Gastrocnemius medialis (tissue), 4 donors: ENCODE data around the gene NPS. TPM values are rescaled to one million over a fixed set of nuclear protein-coding genes. Genes with fewer than 3 reads are reported as not detected.

Experiments used
- ATAC-seq, 2 donors: fragments of 150-250 bp; one replicate each; pipeline ENCODE4 v1.9.1; 2016
- DNase-seq, 2 donors: peaks; one replicate each; pipeline ENCODE4 v3.0.0-alpha.2; 2019
- H3K27ac ChIP-seq, 4 donors: fragments of 200-600 bp; sonication (generic); 1 replicate in 1 of 4; 2 replicates in 3 of 4; pipeline ENCODE4 v1.5.1; 2016 to 2018; ENCODE audit warnings: mild to moderate bottlenecking in 2 of 4, moderate library complexity in 1 of 4
- H3K27me3 ChIP-seq, 3 donors: fragments of 200-600 bp; sonication (generic) in 2 of 3; 1 replicate in 1 of 3; 2 replicates in 2 of 3; pipeline versions ENCODE4 v1.5.1 to v1.6.0; 2016 to 2019; ENCODE audit warnings: mild to moderate bottlenecking in 1 of 3, moderate library complexity in 1 of 3
- H3K36me3 ChIP-seq, 2 donors: fragments of 200-600 bp; sonication (generic) in 1 of 2; one replicate each; pipeline ENCODE4 v1.5.1; 2017 to 2018
- H3K4me1 ChIP-seq, 2 donors: fragments of 200-600 bp; sonication (generic) in 1 of 2; one replicate each; pipeline ENCODE4 v1.5.1; 2016 to 2017; ENCODE audit warnings: mild to moderate bottlenecking in 2 of 2
- H3K4me3 ChIP-seq, 4 donors: fragments of 200-600 bp; sonication (generic) in 3 of 4; 1 replicate in 1 of 4; 2 replicates in 3 of 4; pipeline ENCODE4 v1.5.1; 2016 to 2019; ENCODE audit warnings: mild to moderate bottlenecking in 2 of 4
- H3K9me3 ChIP-seq, 3 donors: fragments of 200-600 bp; sonication (generic) in 2 of 3; 1 replicate in 1 of 3; 2 replicates in 2 of 3; pipeline ENCODE4 v1.5.1; 2016 to 2019
- CTCF ChIP-seq, 5 experiments: fragments of 450-650 bp in 3 of 5; fragments of 200-600 bp in 2 of 5; sonication (generic) in 2 of 5; IDR thresholded peaks in 4 of 5; conservative IDR thresholded peaks in 1 of 5; 1 replicate in 4 of 5; 2 replicates in 1 of 5; pipeline ENCODE4 v1.5.1; 2016 to 2019; ENCODE audit warnings: antibody characterized with exemption in 5 of 5, mild to moderate bottlenecking in 3 of 5, moderate library complexity in 3 of 5
- POLR2A ChIP-seq, 2 donors: fragments of 450-650 bp; IDR thresholded peaks; one replicate each; pipeline ENCODE4 v1.6.1; 2017; ENCODE audit warnings: antibody characterized with exemption in 2 of 2, mild to moderate bottlenecking in 2 of 2, moderate library complexity in 2 of 2
- in situ Hi-C, 4 donors: fragments of 200-750 bp; cut with MboI; loops; one replicate each; pipeline versions ENCODE4 v1.15.0 to v1.8.0; 2017; ENCODE audit warnings: low sequenced_read_pairs in 4 of 4
- intact Hi-C: fragments of 100-400 bp; cut with DNase I; formaldehyde crosslinking; loops from one replicate; pipeline ENCODE4 v1.15.1; 2023; ENCODE audit warnings: low total_unique reads
- total RNA-seq, 4 donors: library from RNA; depleted of rRNA; stranded (reverse); fragments of >200 nt; gene quantifications; one replicate each; pipeline versions ENCODE4 v1.1.0 to v1.2.3, GENCODE V29; 2016

The NPS gene
- total RNA-seq, 4 donors from 2014 or later, result not detected

DNA sequence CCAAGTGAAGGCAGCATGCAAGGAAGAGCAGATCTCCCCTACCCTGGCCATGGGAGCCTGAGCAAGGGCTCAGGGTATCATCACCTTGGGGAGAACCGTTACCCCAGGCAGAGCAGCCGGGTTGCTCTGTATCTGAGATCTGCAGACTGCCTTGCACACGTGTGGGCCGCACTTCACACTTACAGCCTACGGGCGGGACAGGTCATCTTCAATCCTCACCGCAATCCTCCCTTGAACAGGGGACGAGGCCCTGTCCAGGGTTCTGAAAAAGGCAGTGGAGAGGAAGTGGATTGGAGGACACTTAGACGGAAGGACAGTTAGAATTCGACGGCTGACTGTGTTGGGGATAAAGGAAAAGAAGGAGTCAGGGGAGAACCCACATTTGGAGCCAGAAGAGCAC is 51.4 kb downstream of the NPS start:
- Histone ChIP-seq H3K4me1 (no peaks in the 10 kb centered on the region), H3K4me3 (no peak overlapping the region), H3K36me3 (no peaks in the 10 kb centered on the region), H3K9me3 (no peaks in the 10 kb centered on the region), H3K27me3 (no peaks in the 10 kb centered on the region), H3K27ac (no peak overlapping the region)
- intact Hi-C loops, result no loop called here
- no peak for ATAC-seq
- TF ChIP-seq POLR2A (IDR thresholded peaks at IDR 0.05), result no peak
- no peak for TF ChIP-seq CTCF (IDR thresholded peaks at IDR 0.05 in 4 of 5, conservative IDR thresholded peaks at IDR 0.05 in 1 of 5)
- in situ Hi-C loops, result no loop called here
- no peak for DNase-seq

Other genes with a start within 250 kb of the NPS start
- gene FOXI2, start 187.9 kb downstream of the NPS start, total RNA-seq, result under 1 TPM in 1 of 4 donors, not detected in 3; 0.07 TPM